ENCODE measurements around the gene TMIGD3.

DNA sequence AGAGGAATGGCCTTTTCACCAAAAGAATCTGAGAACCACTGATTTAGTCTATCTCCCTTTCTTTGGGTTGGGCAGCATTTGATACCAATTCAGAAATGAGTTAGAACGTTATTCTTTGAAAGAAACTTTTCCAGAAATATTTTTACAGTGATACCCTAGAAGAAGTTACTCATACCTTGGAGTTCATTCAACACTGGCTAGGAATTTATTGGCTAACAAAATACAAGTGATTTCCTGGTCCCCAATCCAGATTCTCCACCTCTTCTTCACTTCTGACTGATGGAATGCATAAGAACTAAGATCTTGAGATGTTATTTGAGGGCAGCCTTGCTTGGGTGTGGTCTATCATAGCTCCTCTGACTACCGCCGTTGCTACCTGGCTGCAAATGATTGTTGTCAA, 20.3 kb downstream of the TMIGD3 start:
- TF ChIP-seq EP300 (IDR thresholded peaks at IDR 0.05): no peak
- TF ChIP-seq, protein P1, sequence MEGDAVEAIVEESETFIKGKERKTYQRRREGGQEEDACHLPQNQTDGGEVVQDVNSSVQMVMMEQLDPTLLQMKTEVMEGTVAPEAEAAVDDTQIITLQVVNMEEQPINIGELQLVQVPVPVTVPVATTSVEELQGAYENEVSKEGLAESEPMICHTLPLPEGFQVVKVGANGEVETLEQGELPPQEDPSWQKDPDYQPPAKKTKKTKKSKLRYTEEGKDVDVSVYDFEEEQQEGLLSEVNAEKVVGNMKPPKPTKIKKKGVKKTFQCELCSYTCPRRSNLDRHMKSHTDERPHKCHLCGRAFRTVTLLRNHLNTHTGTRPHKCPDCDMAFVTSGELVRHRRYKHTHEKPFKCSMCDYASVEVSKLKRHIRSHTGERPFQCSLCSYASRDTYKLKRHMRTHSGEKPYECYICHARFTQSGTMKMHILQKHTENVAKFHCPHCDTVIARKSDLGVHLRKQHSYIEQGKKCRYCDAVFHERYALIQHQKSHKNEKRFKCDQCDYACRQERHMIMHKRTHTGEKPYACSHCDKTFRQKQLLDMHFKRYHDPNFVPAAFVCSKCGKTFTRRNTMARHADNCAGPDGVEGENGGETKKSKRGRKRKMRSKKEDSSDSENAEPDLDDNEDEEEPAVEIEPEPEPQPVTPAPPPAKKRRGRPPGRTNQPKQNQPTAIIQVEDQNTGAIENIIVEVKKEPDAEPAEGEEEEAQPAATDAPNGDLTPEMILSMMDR (IDR thresholded peaks at IDR 0.05): no peak
- TF ChIP-seq POLR2AphosphoS5 (IDR thresholded peaks at IDR 0.05): no peak
